IPS-15b (cell line): ENCODE results near the gene CLEC20A.

Source experiments
- H3K27me3 ChIP-seq: one replicate; pipeline ENCODE4 v1.6.1; 2013; ENCODE audit warnings: low read length; ENCODE audit not compliant: control insufficient read depth, insufficient read depth
- H3K36me3 ChIP-seq: one replicate; pipeline ENCODE4 v1.6.1; 2013; ENCODE audit warnings: low read length; ENCODE audit not compliant: control insufficient read depth, insufficient read depth
- H3K4me1 ChIP-seq: one replicate; pipeline ENCODE4 v1.6.1; 2013; ENCODE audit warnings: mild to moderate bottlenecking, low read length; ENCODE audit not compliant: control insufficient read depth, insufficient read depth
- H3K4me3 ChIP-seq: one replicate; pipeline ENCODE4 v1.5.1; 2013; ENCODE audit warnings: low read depth, low read length
- H3K9ac ChIP-seq: one replicate; pipeline ENCODE4 v1.6.1; 2013; ENCODE audit warnings: low read depth, mild to moderate bottlenecking, low read length
- H3K9me3 ChIP-seq: one replicate; pipeline ENCODE4 v1.6.1; 2013; ENCODE audit warnings: mild to moderate bottlenecking, low read length; ENCODE audit not compliant: control insufficient read depth, insufficient read depth

Gene CLEC20A

GRCh38 chr1:178457651-178458050, 39.1 kb downstream of the CLEC20A start:
- no peaks in the 10 kb centered on the region for H3K27me3 ChIP-seq
- no peak overlapping the region for H3K9ac ChIP-seq
- H3K4me1 ChIP-seq, result peaks cover 2% of the 10 kb centered on the region
- no peaks in the 10 kb centered on the region for H3K36me3 ChIP-seq
- H3K9me3 ChIP-seq, result no peaks in the 10 kb centered on the region
- H3K4me3 ChIP-seq, result no peak overlapping the region

GRCh38 chr1:178456472-178456871, 40.3 kb downstream of the CLEC20A start:
- H3K4me3 ChIP-seq, result no peak overlapping the region
- no peak overlapping the region for H3K9ac ChIP-seq
- peaks cover 2% of the 10 kb centered on the region for H3K4me1 ChIP-seq
- no peaks in the 10 kb centered on the region for H3K27me3 ChIP-seq
- no peaks in the 10 kb centered on the region for H3K9me3 ChIP-seq
- H3K36me3 ChIP-seq, result no peaks in the 10 kb centered on the region

GRCh38 chr1:178452013-178452412, 44.8 kb downstream of the CLEC20A start:
- Histone ChIP-seq H3K36me3 (no peaks in the 10 kb centered on the region), H3K9ac (no peak overlapping the region), H3K4me3 (no peak overlapping the region), H3K9me3 (no peaks in the 10 kb centered on the region), H3K27me3 (no peaks in the 10 kb centered on the region), H3K4me1 (no peaks in the 10 kb centered on the region)

GRCh38 chr1:178451529-178451928, 45.2 kb downstream of the CLEC20A start:
- H3K9me3 ChIP-seq, result no peaks in the 10 kb centered on the region
- no peak overlapping the region for H3K4me3 ChIP-seq
- no peaks in the 10 kb centered on the region for H3K36me3 ChIP-seq

GRCh38 chr1:178450871-178451270, 45.9 kb downstream of the CLEC20A start:
- H3K4me1 ChIP-seq, result no peaks in the 10 kb centered on the region
- H3K27me3 ChIP-seq, result no peaks in the 10 kb centered on the region
- H3K9me3 ChIP-seq, result no peaks in the 10 kb centered on the region
- H3K4me3 ChIP-seq, result no peak overlapping the region
- H3K36me3 ChIP-seq, result no peaks in the 10 kb centered on the region
- H3K9ac ChIP-seq, result no peak overlapping the region

More at GRCh38 chr1:178451529-178451928, 45.2 kb downstream of the CLEC20A start:
- Histone ChIP-seq H3K4me1 (no peaks in the 10 kb centered on the region), H3K27me3 (no peaks in the 10 kb centered on the region), H3K9ac (no peak overlapping the region)

- peaks cover 5% of the 10 kb centered on the region for H3K36me3 ChIP-seq
- no peaks in the 10 kb centered on the region for H3K27me3 ChIP-seq
- peaks cover 5% of the 10 kb centered on the region for H3K4me1 ChIP-seq
- H3K9ac ChIP-seq, result no peak overlapping the region
- H3K4me3 ChIP-seq, result no peak overlapping the region
- H3K9me3 ChIP-seq, result no peaks in the 10 kb centered on the region
These were observed 53.8 kb downstream of the CLEC20A start for GRCh38 chr1:178442925-178443324.

- peaks cover 5% of the 10 kb centered on the region for H3K4me1 ChIP-seq
- no peak overlapping the region for H3K4me3 ChIP-seq
- no peak overlapping the region for H3K9ac ChIP-seq
- no peaks in the 10 kb centered on the region for H3K9me3 ChIP-seq
- no peaks in the 10 kb centered on the region for H3K27me3 ChIP-seq
- H3K36me3 ChIP-seq, result peaks cover 5% of the 10 kb centered on the region
These were observed 58.3 kb downstream of the CLEC20A start for GRCh38 chr1:178438432-178438831.

GRCh38 chr1:178436899-178437298, 59.9 kb downstream of the CLEC20A start:
- H3K4me3 ChIP-seq, result no peak overlapping the region

GRCh38 chr1:178434899-178435435, 61.8 kb downstream of the CLEC20A start:
- H3K36me3 ChIP-seq, result no peaks in the 10 kb centered on the region
- H3K9ac ChIP-seq, result no peak overlapping the region
- H3K4me3 ChIP-seq, result no peak overlapping the region
- H3K4me1 ChIP-seq, result peaks cover 5% of the 10 kb centered on the region
- H3K27me3 ChIP-seq, result no peaks in the 10 kb centered on the region
- no peaks in the 10 kb centered on the region for H3K9me3 ChIP-seq

More at GRCh38 chr1:178436899-178437298, 59.9 kb downstream of the CLEC20A start:
- peaks cover 5% of the 10 kb centered on the region for H3K4me1 ChIP-seq
- H3K27me3 ChIP-seq, result no peaks in the 10 kb centered on the region
- no peaks in the 10 kb centered on the region for H3K36me3 ChIP-seq
- no peak overlapping the region for H3K9ac ChIP-seq
- no peaks in the 10 kb centered on the region for H3K9me3 ChIP-seq

- H3K4me1 ChIP-seq, result peaks cover 5% of the 10 kb centered on the region
- no peak overlapping the region for H3K9ac ChIP-seq
- no peaks in the 10 kb centered on the region for H3K27me3 ChIP-seq
- H3K36me3 ChIP-seq, result no peaks in the 10 kb centered on the region
- no peaks in the 10 kb centered on the region for H3K9me3 ChIP-seq
- H3K4me3 ChIP-seq, result no peak overlapping the region
These were observed 62.4 kb downstream of the CLEC20A start for GRCh38 chr1:178434360-178434759.
